Fibroblast of skin of right biceps (primary cell): ENCODE results near the gene CRYBA2.

Experiments
- DNase-seq: peaks from one replicate; pipeline ENCODE4 v3.0.0-alpha.2; 2013

The CRYBA2 gene

DNA sequence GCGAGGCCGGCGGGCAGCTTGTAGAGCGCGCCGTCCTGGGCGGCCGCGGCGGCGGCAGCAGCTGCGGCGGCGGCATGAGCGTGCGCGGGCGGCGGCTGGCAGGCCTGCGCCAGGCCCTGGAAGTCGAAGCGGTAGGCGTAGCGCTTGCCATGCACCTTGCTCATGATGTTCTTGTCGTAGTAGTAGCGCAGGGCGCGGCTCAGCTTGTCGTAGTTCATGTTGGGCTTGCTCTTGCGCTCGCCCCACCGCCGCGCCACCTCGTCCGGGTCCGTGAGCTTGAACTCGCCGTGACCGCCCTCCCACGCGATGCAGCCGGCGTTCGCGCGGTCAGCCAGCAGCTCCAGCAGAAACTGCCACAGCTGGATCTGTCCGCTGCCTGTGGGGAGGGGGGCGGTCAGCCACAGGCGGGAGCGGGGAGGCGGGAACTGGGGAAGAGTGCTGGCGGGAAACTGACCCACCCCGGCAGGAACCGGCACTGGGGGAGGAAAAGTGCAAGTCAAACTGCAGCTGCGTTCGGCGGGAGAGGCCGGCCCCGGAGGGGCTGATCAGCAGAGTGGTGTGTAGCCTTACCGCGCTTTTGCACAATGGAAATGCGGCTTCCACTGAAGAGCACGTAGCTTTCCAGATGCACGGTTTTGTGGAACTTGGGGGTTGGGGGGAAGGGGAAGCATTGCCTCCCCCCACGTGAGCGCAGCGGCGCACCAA, 11.2 kb downstream of the CRYBA2 start:
- no peak for DNase-seq

DNA sequence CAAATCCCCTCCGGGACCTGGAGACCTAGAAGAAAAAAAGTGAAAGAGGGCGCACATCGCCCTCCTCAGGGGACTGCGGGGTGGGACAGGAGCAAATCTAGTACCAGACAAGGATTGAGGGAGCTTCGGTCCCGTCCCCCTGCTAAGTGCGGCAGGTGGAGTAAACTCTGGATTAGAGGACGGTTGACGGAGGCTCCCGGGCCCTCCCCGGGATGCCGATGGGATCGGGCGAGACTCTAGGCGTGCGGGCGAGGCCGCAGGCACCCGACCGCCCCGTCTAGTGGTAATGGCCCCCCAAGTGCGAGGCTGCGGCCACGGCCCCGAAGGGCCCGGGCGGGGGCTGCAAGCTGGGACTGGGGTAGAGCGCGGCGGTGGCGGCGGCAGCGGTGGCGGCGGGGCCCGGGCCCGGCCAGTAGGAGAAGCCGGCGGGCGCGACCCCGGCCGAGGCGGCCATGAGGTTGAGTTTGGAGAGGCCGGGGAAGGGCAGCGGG, 11.8 kb downstream of the CRYBA2 start:
- no peak for DNase-seq

DNA sequence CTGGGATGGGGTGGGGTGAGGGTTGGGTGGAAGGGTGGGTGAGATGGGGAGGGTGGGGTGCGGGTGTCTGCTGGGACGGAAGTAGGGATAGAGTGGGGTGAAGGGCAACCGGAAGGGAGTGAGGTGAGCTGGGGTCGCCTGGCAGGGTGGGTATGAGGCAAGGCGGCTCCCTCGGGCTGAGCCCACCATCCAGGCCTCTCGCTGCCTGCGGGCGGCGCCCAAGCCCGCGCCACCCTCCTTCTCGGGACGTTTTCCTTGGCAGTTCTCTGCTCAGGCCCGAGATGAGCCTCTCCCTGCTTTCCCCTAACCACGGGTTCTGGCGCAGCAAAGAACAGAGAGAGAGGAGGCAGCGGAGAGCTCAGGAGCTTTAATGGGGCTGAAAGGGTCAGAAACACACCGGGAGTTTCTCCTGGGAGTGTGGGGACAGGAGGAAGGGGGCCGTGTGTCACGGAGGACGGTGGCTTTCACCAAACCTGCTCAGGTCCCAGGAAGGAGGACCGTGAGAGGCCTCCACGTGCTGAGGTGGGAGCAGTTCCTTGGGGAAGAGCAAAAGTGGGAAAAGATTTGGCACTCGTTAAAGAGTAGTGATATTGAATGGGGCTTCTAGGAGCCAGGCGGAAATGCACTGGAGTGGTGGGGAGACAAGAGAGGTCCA, 12.4 kb downstream of the CRYBA2 start:
- DNase-seq, result no peak

DNA sequence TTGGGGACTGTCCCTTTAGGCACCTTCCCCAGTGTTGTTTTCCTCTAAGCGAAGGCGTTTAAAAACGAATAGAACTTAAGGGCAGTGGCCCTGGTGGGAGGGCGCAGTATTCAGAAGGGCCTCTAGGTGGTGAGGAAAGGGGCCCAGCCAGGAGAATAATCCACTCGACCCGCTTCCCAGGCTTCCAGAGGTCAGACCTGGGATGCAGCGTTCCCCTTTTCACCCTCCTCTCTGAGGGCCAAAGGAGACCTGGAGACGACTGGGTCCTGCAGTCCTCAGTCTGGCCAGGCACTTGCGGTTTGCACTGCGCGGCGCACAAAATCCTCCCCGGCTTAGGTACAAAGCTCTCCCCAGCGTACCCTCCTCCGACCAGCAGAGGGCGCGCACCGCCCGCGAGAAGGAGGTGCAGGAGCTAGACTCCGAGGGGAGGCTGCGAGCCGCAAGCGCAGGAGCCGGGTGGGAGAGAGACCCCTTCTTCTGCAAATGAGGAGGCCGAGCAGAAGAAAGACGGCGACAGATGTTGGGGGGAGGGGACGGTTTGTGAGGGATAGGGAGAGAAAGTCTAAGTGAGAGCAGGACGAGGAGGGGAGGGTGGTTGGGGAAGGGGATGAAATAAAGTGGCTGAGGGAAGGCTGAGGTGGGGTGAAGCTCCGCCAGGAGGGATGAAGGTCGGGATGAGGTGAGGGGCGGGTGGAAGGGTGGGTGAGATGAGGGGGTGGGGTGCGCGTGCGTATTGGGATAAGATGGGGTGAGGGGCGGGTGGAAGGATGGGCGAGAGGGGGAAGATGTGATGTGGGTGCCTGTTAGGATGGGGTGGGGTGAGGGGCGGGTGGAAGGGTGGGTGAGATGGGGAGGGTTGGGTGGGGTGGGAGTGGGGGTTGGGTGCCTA, 13.1 kb downstream of the CRYBA2 start:
- peak; percentile 64 for DNase-seq

DNA sequence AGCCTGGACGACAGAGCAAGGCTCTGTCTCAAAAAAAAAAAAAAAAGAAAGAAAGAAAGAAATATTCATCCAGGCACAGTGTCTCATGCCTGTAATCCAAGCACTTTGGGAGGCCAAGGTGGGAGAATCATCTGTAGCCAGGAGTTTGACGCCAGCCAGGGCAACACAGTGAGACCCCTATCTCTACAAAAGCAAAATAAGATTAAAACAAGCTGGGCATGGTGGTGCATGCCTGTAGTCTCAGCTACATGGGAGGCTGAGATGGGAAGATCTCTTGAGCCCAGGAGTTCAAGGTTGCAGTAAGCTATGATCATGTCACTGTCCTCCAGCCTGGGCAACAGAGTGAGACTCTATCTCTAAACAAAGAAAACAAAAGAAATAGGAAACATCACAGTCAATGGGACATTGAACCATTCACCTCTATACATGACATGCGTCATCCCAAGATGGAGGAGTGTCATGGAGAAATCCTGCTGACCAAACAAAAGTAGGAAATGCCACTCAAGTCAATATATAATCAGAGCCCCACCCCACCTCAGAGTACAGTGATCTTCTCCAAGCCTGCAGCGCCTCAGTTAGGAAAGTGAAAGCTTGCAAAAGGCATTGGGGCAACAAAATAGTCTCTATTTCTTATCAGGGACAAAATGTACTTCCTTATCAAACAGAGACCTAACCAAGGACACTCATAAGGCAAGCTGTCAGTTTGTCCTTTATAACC, 18.0 kb downstream of the CRYBA2 start:
- DNase-seq, result no peak

DNA sequence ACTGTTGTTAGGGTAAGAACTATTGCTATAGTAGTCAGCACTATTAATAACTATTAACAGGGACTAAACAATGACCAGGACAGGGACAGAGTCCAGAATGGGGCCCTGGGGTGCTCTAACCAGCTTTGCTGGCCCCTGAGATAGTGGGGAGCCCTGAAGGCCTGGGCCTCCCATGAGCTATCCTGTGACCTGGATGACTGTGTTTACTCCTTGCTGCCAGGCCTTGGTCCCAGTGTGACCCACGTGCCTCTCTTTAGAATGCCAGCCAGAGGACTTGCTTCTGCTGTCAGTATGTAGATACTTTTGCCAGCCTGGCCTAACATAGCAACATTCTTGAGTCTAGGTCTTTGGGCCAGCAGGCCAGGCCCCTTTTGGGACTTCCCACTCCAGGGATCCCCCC, 22.3 kb downstream of the CRYBA2 start:
- DNase-seq, result no peak

DNA sequence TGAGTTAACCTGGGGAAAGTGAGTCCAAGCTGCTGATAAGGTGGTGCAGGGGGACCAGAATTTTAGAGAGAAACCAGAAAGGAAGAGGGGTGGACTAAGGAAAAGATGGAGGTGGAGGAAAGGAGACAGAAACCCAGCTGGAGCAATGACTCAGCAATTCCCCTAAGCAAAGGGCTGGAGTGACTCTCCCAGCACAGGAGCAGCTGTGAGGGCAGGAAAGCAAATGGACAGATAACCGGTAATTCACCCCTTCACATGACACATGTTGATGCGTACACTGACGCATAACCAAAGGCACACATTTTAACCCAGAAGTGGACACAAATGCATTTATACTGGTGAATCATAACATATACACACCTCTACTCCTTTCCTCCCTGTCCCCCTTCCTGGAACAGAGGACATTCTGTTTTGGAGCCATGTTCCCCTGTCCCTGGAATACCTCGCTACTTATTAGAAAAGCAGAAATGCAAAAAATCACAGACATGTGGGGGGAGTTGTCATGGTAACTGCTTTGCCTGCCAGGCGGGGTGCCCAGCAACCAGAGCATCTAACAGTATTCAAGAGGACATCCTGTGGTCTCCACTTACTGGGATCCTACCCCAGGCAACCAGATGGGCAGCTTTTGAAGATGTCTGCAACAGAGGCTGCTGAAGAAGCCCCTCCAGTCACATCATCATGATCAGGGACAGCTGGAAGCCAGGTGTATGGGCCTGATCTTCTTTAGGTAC, 29.0 kb downstream of the CRYBA2 start:
- peak; percentile 56 for DNase-seq

DNA sequence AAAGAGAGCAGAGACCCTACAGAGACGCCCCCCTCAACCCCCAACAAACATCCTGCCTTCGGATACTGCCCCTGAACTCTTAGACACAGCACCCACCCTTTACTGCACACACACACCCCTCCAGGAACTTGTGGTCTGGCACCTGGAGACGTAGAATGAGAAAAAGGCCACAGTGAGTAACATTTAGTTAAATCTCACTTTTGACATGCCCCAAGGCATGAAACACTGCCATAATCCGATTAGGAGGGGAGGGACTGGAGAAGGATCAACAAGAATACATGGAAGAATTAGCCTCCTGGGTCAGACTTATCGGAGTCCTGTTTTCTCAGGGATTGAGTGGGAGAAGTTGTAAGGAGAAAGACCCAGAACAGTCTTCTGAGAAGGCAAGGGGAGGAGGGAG, 29.6 kb downstream of the CRYBA2 start:
- no peak for DNase-seq

DNA sequence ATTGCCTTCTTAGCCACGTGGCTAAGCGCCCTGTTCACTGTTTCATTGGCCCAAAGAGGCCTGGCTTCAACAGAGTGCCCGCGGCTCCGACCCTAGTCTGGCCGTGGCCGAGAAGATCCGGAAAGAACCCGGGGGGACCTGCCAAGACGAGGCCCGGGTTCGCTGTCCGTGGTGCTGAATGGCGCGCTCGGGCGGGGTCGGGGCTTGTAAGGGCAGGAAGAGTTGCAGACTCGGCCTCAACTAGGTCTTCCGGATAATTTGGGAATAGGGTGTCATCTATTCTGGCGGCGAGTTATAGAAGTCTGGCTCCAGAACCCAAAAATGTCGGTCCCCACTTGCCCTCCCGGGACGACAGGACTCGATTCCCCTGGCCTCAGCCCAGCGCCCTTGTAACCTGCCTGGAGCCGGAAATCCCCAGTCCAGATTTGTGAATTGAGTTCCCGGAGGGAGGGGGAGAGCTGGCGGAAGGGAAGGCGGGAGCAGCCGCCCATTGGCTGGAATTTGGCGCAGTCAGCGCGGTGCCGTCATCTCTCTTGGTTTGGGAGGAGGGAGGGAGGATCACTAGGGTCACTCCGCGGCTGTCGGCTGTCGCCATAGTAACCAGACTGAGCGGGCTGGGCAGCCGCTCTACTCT, 30.2 kb downstream of the CRYBA2 start:
- peak; percentile 49 for DNase-seq

DNA sequence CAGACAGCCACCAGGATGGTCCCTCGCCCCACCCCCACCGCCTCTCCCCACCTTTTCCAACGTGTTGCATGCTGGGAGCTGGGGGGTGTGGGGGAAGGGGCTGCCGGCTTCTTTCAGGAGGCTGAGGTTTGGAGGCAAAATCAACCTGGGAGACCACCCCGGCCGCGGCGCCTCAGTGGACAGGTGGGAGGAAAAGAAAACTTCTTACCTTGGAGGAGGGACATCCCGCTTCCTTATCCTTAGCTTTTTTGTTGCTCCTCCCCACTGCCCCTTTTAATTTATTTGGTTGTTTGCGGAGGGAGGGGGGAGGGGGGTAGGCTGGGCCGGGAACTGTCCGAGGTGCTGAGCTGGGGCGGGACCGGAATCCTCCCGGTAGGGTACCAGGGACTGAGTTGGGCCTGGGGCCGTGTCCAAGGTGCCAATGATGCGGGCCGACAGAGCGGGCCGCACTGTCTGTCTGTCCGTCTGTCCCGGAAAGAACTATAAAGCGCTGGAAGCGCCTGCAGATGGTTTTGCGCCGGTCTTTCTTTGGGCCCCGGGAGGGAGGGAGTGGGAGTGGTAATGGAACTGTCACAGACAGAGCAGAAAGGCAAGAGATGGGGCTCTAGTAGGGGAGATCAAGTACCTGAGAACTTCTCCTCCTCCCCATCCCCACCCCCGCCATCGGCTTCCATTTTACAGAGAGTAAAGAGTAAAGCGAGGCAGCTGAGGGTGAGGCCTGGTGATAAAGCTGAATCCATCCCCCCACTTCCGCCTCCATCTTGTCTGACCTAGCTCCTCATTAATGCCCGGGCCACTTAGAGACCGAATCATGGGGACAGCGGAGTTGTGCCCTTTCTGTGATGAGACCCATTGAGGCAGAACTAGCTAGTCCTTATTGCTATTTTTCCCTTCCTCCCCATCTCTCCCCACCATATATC, 31.3 kb downstream of the CRYBA2 start:
- DNase-seq, result no peak

DNA sequence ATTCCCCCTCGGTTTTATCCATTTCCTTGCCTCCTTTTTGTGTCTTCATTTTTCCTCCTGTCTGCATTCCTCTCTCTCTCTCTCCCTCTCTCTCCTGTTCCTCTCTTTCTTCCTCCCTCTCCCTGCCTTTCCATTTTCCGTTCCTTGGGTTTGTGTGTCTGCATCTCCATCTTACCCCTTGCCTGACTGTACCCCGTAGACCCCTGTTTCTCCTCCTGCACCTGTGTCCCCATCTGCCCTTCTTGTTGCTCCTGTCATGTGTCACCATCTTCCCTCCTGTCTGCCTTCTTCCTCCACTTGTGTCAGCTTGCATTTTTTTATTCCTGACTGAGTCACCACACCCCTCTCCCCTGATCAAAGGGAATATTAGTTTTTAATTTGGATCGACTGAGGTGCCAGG, 32.0 kb downstream of the CRYBA2 start:
- DNase-seq, result no peak

DNA sequence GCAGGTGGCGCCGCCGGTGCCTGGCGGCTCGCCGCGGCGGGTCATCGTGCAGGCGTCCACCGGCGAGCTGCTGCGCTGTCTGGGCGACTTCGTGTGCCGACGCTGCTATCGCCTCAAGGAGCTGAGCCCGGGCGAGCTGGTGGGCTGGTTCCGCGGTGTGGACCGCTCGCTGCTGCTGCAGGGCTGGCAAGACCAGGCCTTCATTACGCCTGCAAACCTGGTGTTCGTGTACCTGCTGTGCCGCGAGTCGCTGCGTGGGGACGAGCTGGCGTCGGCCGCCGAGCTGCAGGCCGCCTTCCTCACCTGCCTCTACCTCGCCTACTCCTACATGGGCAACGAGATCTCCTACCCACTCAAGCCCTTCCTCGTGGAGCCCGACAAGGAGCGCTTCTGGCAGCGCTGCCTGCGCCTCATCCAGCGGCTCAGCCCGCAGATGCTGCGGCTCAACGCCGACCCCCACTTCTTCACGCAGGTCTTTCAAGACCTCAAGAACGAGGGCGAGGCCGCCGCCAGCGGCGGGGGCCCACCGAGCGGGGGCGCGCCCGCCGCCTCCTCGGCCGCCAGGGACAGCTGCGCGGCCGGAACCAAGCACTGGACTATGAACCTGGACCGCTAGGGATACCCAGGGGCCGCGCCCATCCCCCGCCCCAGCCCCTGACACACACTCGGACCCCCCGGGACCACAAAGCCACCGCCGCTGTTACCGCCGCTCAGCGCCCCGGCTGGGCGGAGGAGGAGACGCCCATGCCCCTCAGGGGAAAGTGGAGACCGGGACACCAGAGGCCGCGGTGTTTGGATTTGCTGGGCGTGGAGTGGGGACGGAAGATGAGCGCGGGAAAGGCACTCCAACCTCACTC, 32.7 kb downstream of the CRYBA2 start:
- DNase-seq, result no peak

DNA sequence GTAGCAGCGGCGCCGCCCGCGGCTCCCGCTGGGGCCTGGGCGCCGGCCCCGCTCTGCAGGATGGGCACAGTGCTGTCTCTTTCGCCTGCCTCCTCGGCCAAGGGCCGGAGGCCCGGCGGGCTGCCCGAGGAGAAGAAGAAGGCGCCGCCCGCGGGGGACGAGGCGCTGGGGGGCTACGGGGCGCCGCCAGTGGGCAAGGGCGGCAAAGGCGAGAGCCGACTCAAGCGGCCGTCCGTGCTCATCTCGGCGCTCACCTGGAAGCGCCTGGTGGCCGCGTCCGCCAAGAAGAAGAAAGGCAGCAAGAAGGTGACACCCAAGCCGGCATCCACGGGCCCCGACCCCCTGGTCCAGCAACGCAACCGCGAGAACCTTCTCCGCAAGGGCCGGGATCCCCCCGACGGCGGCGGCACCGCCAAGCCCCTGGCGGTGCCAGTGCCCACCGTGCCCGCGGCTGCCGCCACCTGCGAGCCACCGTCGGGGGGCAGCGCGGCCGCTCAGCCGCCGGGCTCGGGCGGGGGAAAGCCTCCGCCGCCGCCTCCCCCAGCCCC, 33.4 kb downstream of the CRYBA2 start:
- DNase-seq, result no peak

DNA sequence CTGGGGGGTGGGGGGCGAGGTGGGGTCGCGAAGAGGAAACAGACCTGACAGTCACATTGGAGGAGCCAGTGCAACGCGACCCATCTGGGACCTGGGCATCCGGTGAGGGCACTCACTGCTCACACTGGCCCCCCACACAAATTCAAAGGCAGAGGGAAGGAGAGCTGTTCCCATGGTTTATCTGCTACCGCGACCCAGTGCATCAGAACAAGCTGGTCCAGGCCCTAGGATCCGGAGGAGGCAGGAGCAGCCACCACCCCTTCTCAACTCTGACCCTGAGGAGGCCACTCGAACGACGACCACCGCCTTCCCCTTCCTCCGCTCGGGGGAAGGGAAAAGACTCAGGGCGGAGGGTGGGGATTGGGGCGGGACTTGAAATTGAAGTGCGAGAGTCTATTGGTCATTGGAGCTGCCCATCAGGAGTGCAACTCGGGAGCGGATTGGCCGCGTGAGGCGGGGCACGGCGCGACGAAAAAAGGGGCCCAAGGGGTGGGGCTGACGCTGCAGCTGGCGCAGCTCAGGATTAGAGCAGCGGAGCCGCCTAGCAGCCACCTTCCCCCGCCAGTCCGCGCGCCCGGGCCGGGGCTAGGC, 34.0 kb downstream of the CRYBA2 start, which contains the start of gene CDK5R2:
TSS of gene CDK5R2 (plus strand) at position 526 of the 591 bp plus-strand sequence. CDS start 155 bp downstream, outside the sequence.
- peak; percentile 78 for DNase-seq

DNA sequence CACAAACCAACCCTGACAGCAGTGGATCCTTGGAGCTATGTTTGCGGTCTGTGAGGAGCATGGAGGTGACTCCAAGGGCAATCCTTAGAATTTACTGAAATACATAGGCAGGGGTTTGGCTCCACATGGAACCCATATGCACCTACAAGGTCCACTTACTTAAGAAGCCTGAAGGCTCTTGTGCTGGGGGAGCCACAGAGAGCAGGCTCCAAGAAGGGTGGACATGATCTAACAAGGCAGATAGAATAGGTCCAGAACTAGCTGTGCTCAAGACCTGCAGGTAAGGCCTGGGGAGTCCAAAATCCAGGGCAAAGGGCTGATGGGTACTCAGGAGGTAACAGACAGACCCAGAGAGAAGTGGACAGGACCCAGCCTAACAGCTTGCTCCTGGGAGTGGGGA, 34.9 kb downstream of the CRYBA2 start:
- DNase-seq, result no peak

DNA sequence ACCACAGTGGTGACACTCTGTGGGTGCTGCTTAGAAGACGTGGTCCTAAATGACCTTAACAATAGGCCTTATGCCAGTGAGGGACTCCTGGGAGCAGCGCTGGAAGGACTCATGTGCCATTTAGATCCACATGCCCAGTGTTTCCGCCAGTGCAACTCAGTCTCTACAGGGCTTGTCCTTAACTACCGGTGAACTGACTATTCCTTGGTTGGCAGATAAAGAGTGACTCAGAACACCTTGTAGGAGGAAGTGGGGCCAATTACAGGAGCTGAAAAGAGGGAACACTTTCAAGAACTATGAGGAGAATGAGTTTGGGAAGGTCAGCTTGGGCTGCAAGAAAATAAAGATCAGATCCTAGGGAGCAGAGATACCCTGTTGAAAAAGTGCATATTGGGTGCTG, 35.6 kb downstream of the CRYBA2 start:
- DNase-seq, result no peak

DNA sequence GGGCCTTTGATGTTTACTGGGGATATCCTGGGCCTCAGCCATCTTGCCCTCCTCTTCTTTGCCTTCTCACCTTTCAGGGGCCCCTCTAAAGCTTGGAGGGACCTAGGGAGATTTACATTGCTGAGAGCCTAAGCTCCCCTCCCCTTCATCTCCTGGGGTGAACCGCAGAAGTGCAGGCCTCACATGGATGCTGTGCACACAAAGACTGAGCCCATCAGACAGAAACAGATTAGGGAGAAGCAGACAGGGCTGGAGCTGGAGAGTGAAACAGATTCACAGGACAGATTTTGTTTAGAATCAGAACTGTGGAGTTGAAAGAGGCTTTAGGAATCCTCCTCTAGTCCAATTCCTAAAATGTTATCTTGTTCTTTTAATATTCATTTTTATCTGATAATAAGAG, 37.2 kb downstream of the CRYBA2 start:
- no peak for DNase-seq

DNA sequence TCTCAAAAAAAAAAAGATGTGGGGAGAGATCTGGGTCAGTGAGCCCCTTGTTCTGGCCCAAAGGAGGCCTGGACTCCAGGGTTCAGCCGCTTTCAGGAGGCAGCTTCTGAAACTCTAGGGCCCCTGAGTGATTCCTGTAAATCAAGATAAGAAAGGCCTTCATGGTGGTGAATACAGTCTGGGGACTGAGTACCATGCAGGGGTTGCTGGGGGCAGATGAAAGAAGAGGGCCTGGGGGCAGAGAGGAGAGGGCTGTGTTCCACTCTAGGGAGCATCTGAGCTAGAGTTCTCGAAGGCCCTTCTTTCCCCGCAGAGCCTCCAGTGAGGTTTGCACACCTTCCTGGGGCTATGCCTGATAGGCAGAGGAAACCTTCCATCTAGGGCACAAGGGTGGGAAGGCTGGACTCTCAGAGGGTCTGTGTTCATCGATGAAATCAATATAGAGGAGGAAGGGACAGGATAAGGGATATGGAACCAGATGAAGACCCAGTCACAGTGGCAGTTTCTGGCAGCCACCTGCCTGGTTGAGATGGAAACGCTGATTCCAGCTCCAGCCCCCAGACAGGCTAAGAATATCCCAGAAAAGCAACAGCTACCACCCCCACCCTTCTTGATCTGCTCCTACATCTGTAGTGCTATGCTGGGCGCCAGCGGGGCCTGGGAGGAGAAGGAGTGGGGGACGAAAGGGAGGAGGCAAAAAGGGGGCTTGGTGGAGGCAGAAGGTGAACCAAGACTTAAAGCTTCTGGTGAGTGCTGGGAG, 38.5 kb downstream of the CRYBA2 start:
- no peak for DNase-seq
